ENCODE results near the gene SEC61A1. TPM values are rescaled to one million over a fixed set of nuclear protein-coding genes. Genes with fewer than 3 reads are reported as not detected.

Gene SEC61A1
- total RNA-seq, 1 donor from 2014 or later, result 400 TPM

GRCh38 chr3:128098234-128098633, 46.0 kb downstream of the SEC61A1 start:
- no peak for FAIRE-seq
- no peak overlapping the region for H3K4me3 Mint-ChIP-seq (ENCODE audit: unreplicated experiment)
- peaks cover 25% of the 10 kb centered on the region for H3K36me3 ChIP-seq (ENCODE audit: insufficient read depth, low read length)

GRCh38 chr3:128100161-128100560, 47.9 kb downstream of the SEC61A1 start:
- Histone ChIP-seq H3K79me2 (ENCODE audit: insufficient read depth, low read length) (no peaks in the 10 kb centered on the region), H3K27ac (ENCODE audit: low read depth, low read length) (no peak overlapping the region), H3K36me3 (ENCODE audit: insufficient read depth, low read length) (peaks cover 31% of the 10 kb centered on the region), H3K4me1 (ENCODE audit: insufficient read depth, low read length) (peaks cover 6% of the 10 kb centered on the region), H3K4me2 (ENCODE audit: low read length) (no peak overlapping the region), H3K9me3 (ENCODE audit: insufficient read depth, low read depth, low read length) (no peaks in the 10 kb centered on the region), H4K20me1 (ENCODE audit: insufficient read depth, low read length) (peaks cover 9% of the 10 kb centered on the region), H3K9ac (ENCODE audit: low read length) (no peak overlapping the region), H3K4me3 (ENCODE audit: insufficient read depth, low read depth, low read length) (no peak overlapping the region), H2AFZ (ENCODE audit: low read depth, low read length) (no peak overlapping the region), H3K27me3 (ENCODE audit: insufficient read depth, low read length) (no peaks in the 10 kb centered on the region)
- no peak for DNase-seq (ENCODE audit: low read depth)
- no peak overlapping the region for H3K4me3 Mint-ChIP-seq (ENCODE audit: unreplicated experiment)
- H3K4me1 Mint-ChIP-seq (ENCODE audit: low read depth, unreplicated experiment), result peaks cover 6% of the 10 kb centered on the region
- no peak overlapping the region for H3K27ac Mint-ChIP-seq (ENCODE audit: unreplicated experiment)
- FAIRE-seq, result no peak
- no peaks in the 10 kb centered on the region for H3K9me3 Mint-ChIP-seq (ENCODE audit: unreplicated experiment)
- TF ChIP-seq CTCF (IDR thresholded peaks at IDR 0.05; ENCODE audit: insufficient read depth, low read depth, low read length), result no peak
- TF ChIP-seq EZH2 (IDR thresholded peaks at IDR 0.05; ENCODE audit: insufficient read depth, low read length), result no peak
- H3K27me3 Mint-ChIP-seq (ENCODE audit: low read depth, unreplicated experiment), result no peaks in the 10 kb centered on the region
- H3K36me3 Mint-ChIP-seq (ENCODE audit: low read depth, unreplicated experiment), result peaks cover 21% of the 10 kb centered on the region

More at GRCh38 chr3:128098234-128098633, 46.0 kb downstream of the SEC61A1 start:
- Histone ChIP-seq H3K9me3 (ENCODE audit: insufficient read depth, low read depth, low read length) (no peaks in the 10 kb centered on the region), H3K4me2 (ENCODE audit: low read length) (no peak overlapping the region), H3K4me3 (ENCODE audit: insufficient read depth, low read depth, low read length) (no peak overlapping the region), H3K27ac (ENCODE audit: low read depth, low read length) (no peak overlapping the region), H2AFZ (ENCODE audit: low read depth, low read length) (no peak overlapping the region), H4K20me1 (ENCODE audit: insufficient read depth, low read length) (peaks cover 25% of the 10 kb centered on the region), H3K9ac (ENCODE audit: low read length) (no peak overlapping the region), H3K4me1 (ENCODE audit: insufficient read depth, low read length) (peaks cover 17% of the 10 kb centered on the region), H3K79me2 (ENCODE audit: insufficient read depth, low read length) (no peaks in the 10 kb centered on the region), H3K27me3 (ENCODE audit: insufficient read depth, low read length) (no peaks in the 10 kb centered on the region)
- no peak for DNase-seq (ENCODE audit: low read depth)
- TF ChIP-seq EZH2 (IDR thresholded peaks at IDR 0.05; ENCODE audit: insufficient read depth, low read length) (no peak), CTCF (IDR thresholded peaks at IDR 0.05; ENCODE audit: insufficient read depth, low read depth, low read length) (no peak)
- Mint-ChIP-seq H3K9me3 (ENCODE audit: unreplicated experiment) (no peaks in the 10 kb centered on the region), H3K27me3 (ENCODE audit: low read depth, unreplicated experiment) (no peaks in the 10 kb centered on the region), H3K27ac (ENCODE audit: unreplicated experiment) (no peak overlapping the region), H3K36me3 (ENCODE audit: low read depth, unreplicated experiment) (peaks cover 22% of the 10 kb centered on the region), H3K4me1 (ENCODE audit: low read depth, unreplicated experiment) (peaks cover 9% of the 10 kb centered on the region)

GRCh38 chr3:128100638-128101037, 48.4 kb downstream of the SEC61A1 start:
- Mint-ChIP-seq H3K9me3 (ENCODE audit: unreplicated experiment) (no peaks in the 10 kb centered on the region), H3K27ac (ENCODE audit: unreplicated experiment) (no peak overlapping the region)

More at GRCh38 chr3:128100638-128101037, 48.4 kb downstream of the SEC61A1 start:
- no peaks in the 10 kb centered on the region for H3K79me2 ChIP-seq (ENCODE audit: insufficient read depth, low read length)
- peaks cover 5% of the 10 kb centered on the region for H4K20me1 ChIP-seq (ENCODE audit: insufficient read depth, low read length)
- peaks cover 1% of the 10 kb centered on the region for H3K4me1 ChIP-seq (ENCODE audit: insufficient read depth, low read length)
- H3K4me1 Mint-ChIP-seq (ENCODE audit: low read depth, unreplicated experiment), result peaks cover under 1% of the 10 kb centered on the region
- H3K9me3 ChIP-seq (ENCODE audit: insufficient read depth, low read depth, low read length), result no peaks in the 10 kb centered on the region
- H3K4me2 ChIP-seq (ENCODE audit: low read length), result no peak overlapping the region
- H3K36me3 ChIP-seq (ENCODE audit: insufficient read depth, low read length), result peaks cover 31% of the 10 kb centered on the region
- H3K36me3 Mint-ChIP-seq (ENCODE audit: low read depth, unreplicated experiment), result peaks cover 21% of the 10 kb centered on the region
- H3K27me3 Mint-ChIP-seq (ENCODE audit: low read depth, unreplicated experiment), result no peaks in the 10 kb centered on the region
- FAIRE-seq, result no peak
- no peak overlapping the region for H3K4me3 ChIP-seq (ENCODE audit: insufficient read depth, low read depth, low read length)
- no peaks in the 10 kb centered on the region for H3K27me3 ChIP-seq (ENCODE audit: insufficient read depth, low read length)
- TF ChIP-seq CTCF (IDR thresholded peaks at IDR 0.05; ENCODE audit: insufficient read depth, low read depth, low read length), result no peak
- TF ChIP-seq EZH2 (IDR thresholded peaks at IDR 0.05; ENCODE audit: insufficient read depth, low read length), result no peak
- DNase-seq (ENCODE audit: low read depth), result no peak
- H3K27ac ChIP-seq (ENCODE audit: low read depth, low read length), result no peak overlapping the region
- no peak overlapping the region for H3K4me3 Mint-ChIP-seq (ENCODE audit: unreplicated experiment)
- no peak overlapping the region for H2AFZ ChIP-seq (ENCODE audit: low read depth, low read length)
- no peak overlapping the region for H3K9ac ChIP-seq (ENCODE audit: low read length)

Measured in astrocyte (in vitro differentiated cells and primary cell).